Skeletal muscle cell (primary cell): ENCODE measurements around the gene APLNR.

ENCODE experiments used
- DNase-seq: peaks from one replicate; pipeline ENCODE4 v3.0.0-alpha.2; 2010; ENCODE audit warnings: low read depth
- H3K4me3 ChIP-seq: 2 replicates; pipeline ENCODE4 v1.5.1; 2011; ENCODE audit warnings: low read depth, mild to moderate bottlenecking, control low read depth, low read length, moderate library complexity

The APLNR gene

GRCh38 chr11:57223601-57224000, 13.4 kb downstream of the APLNR start:
- no peak overlapping the region for H3K4me3 ChIP-seq
- no peak for DNase-seq

GRCh38 chr11:57222239-57222638, 14.8 kb downstream of the APLNR start:
- no peak for DNase-seq
- H3K4me3 ChIP-seq = no peak overlapping the region

GRCh38 chr11:57219021-57219627, 17.9 kb downstream of the APLNR start:
- no peak for DNase-seq

GRCh38 chr11:57217053-57217452, 20.0 kb downstream of the APLNR start:
- DNase-seq = no peak
- no peak overlapping the region for H3K4me3 ChIP-seq

More at GRCh38 chr11:57219021-57219627, 17.9 kb downstream of the APLNR start:
- no peak overlapping the region for H3K4me3 ChIP-seq

- no peak overlapping the region for H3K4me3 ChIP-seq
- no peak for DNase-seq
Observed at GRCh38 chr11:57216463-57216862, 20.6 kb downstream of the APLNR start.

GRCh38 chr11:57214494-57214893, 22.6 kb downstream of the APLNR start:
- peak; percentile 57 for DNase-seq
- no peak overlapping the region for H3K4me3 ChIP-seq

GRCh38 chr11:57214098-57214417, 23.0 kb downstream of the APLNR start:
- no peak overlapping the region for H3K4me3 ChIP-seq
- no peak for DNase-seq

GRCh38 chr11:57213342-57214097, 23.5 kb downstream of the APLNR start:
- DNase-seq = no peak
- no peak overlapping the region for H3K4me3 ChIP-seq

GRCh38 chr11:57210781-57211180, 26.3 kb downstream of the APLNR start:
- DNase-seq = no peak
- no peak overlapping the region for H3K4me3 ChIP-seq

- no peak for DNase-seq
- H3K4me3 ChIP-seq = no peak overlapping the region
Observed at GRCh38 chr11:57207168-57207567, 29.9 kb downstream of the APLNR start.

GRCh38 chr11:57205041-57205641, 31.9 kb downstream of the APLNR start:
- no peak for DNase-seq
- no peak overlapping the region for H3K4me3 ChIP-seq

GRCh38 chr11:57203882-57204480, 33.1 kb downstream of the APLNR start:
- DNase-seq = no peak
- H3K4me3 ChIP-seq = no peak overlapping the region

GRCh38 chr11:57203359-57203758, 33.7 kb downstream of the APLNR start:
- DNase-seq = no peak
- H3K4me3 ChIP-seq = no peak overlapping the region

GRCh38 chr11:57202281-57202680, 34.8 kb downstream of the APLNR start:
- no peak for DNase-seq
- H3K4me3 ChIP-seq = no peak overlapping the region

GRCh38 chr11:57200917-57201316, 36.1 kb downstream of the APLNR start:
- DNase-seq = no peak
- no peak overlapping the region for H3K4me3 ChIP-seq

- DNase-seq = no peak
- H3K4me3 ChIP-seq = no peak overlapping the region
Observed at GRCh38 chr11:57199330-57199729, 37.7 kb downstream of the APLNR start.

GRCh38 chr11:57197762-57198161, 39.3 kb downstream of the APLNR start:
- DNase-seq = no peak
- no peak overlapping the region for H3K4me3 ChIP-seq

- no peak for DNase-seq
Observed at GRCh38 chr11:57196596-57196995, 40.5 kb downstream of the APLNR start.

GRCh38 chr11:57192316-57192715, 44.7 kb downstream of the APLNR start:
- no peak for DNase-seq
- no peak overlapping the region for H3K4me3 ChIP-seq

More at GRCh38 chr11:57196596-57196995, 40.5 kb downstream of the APLNR start:
- H3K4me3 ChIP-seq = no peak overlapping the region
